HG03280 (cell line): ENCODE data around the gene PTPRK.

Experiments used
- ATAC-seq: cut with Tn5 transposase; IDR thresholded peaks from one replicate; pipeline ENCODE4 v1.9.1; 2021; ENCODE audit warnings: mild to moderate bottlenecking, moderate library complexity; ENCODE audit not compliant: unreplicated experiment

PTPRK gene

DNA sequence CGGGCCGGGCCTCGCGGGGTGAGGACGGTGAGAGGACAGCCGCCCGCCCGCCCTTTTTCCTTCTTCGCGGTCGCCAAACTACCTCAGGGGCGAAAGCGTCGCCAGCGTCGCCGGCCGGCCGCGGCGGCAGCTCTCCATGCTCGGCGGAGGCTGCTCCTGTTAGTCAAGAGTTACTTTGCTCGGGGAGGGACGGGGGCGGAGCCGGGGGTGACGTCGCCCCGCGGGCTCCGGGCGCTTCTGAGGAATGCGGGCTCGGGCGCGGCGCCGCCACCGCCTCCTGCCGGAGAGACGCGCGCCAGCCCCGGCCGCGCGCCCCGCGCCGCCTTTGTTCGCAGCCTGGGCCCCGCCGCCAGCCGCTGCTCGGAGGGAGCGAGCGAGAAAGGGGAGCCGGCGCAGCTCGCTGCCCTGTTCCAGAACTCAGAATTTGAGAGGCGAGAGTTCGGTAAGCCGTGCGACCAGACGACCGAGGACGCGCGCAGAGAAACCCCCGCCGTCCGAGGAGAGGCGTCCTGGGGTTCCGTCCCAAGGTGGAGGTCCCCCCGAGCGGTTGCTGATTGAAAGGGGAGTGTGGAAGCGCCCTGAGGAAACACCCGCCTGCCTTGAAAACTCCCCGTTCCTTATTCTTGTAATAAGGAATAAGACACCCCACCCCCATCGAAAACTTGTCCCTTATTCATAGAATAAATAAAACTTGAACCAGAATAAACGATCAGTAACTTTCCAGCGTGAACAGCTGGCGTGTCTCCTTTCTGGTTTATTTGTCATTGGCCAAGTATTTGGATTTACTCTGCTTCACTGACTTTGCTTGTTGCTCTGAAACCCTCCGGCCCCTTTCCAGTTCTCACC is at the start of gene PTPRK:
TSS of gene PTPRK (minus strand) at position 164 of the 846 bp plus-strand sequence. CDS start 241 bp downstream, outside the sequence.
- ATAC-seq: peak; percentile 96

DNA sequence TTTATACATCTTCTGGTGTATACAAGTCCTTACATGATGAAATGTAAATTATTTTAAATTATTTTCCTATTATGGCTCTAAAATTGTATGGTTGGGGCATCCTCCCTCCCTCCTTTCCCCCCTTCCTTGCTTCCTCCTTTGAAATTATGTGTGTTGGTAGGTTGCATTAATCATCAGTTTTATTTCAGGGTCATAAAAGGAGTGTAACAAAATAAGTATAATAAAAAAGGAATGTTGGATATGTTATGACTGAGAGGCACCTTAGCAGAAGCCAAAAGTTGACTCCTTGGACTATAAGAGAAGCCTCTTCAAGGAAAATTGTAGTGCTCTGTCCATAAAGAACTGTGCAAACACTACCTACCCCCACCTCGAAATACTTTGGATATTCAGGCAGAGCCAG is 46.6 kb upstream of the PTPRK start:
- no peak for ATAC-seq

DNA sequence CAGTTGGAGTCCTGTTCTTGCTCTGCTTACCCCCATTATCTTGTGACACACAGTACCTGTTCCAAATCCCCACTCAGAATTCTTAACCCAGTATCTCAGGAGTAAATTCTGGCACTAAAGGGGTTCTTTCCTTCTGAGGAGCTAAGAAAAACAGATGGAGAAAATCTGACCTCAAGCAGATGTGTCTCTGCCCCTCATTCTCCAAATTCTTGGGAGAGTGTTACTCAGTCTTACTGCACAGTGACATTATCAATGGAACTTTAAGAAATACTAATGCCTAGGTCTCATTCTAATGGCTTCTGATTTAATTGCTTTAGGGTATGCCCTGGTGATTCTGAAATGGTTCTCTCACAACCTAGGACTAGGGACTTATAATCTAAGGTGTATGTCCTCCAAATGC is 40.6 kb upstream of the PTPRK start:
- no peak for ATAC-seq

DNA sequence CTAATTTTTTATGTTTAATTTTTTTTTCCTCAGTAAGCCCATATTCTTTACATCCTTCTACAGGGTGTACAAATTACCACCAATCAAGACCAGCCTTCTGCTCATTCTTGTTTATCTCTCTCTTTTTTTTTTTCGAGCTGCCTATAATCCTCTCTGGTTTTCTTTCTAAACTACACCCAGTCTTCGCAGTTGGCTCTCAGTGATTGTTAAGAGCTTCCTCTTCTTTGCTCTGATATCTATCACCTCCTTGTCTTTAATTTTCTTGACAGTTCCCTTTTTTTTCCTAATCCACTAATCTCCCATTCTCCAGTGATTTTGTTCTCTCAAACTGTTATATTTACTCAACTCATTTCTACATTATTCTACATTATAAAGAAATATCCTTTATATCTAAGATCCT is 38.5 kb upstream of the PTPRK start:
- ATAC-seq: no peak

DNA sequence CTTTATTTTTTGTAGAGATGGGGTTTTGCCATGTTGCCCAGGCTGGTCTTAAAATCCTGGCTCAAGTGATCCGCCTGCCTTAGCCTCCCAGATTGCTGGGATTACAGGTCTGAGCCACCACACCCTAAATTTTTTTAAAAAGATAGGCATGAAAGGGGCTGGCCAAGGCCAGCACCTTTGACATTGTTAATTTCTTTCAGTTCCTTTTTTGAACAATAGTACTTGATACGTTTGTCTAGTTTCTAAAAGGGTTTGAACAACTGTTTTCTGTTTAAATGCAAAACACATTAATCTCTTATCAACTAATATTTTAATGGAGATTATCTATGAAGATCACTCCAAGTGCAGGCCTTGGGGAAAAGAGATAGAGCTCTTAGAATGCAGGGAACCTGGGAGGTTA is 37.6 kb upstream of the PTPRK start:
- peak; percentile 44 for ATAC-seq

DNA sequence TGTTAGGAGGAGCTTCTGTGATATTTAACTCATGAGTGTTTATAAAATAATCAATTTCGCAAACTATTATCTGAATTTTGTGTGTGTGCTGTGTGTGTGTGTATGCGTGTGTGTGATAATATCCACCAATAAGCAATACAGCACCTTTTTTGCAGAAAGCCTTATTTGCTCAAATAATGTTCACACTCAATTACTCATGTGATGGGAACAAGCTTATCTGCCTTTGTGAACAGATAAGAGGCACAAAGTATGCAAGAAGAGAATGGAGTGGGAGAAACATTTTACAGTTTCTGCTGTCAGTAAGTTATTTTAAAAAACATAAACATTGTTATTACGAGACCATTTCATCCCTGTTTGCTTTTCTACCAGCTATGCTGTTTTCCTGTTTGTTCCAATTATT is 36.7 kb upstream of the PTPRK start:
- ATAC-seq: no peak

DNA sequence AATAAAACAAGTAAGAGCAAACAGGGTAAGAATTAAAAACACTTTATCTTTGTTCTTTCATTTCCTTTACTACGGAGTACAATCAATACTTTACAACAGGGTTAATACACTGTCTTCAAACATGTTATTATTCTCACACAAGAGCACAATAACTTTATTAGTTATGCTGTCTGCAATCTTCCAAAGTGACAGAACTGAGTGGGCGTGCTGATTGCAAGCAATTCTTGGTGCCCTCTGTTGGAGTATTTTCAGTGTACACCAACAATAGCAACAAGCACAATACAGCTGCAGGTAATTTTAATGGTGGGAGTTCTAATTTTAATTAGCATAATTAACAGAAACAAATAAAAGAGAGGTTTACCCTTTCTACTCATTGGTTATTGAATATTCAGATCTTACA is 33.9 kb upstream of the PTPRK start:
- ATAC-seq: no peak

DNA sequence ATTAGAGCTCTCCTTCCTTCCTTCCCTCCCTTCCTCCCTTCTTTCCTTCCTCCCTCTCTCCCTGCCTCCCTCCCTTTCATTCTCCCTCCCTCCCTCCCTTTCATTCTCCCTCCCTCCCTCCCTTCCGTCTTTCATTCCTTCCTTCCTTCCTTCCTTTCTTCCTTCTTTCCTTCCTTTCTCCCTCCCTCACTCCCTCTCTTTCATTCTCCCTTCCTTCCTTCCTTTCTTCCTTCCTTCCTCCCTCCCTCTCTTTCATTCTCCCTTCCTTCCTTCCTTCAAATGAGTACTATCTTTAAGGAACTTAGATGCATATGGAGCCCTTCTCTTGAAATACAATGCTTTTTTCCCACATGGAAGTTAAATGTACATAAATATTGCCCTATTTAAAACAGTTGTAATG is 20.9 kb upstream of the PTPRK start:
- no peak for ATAC-seq

DNA sequence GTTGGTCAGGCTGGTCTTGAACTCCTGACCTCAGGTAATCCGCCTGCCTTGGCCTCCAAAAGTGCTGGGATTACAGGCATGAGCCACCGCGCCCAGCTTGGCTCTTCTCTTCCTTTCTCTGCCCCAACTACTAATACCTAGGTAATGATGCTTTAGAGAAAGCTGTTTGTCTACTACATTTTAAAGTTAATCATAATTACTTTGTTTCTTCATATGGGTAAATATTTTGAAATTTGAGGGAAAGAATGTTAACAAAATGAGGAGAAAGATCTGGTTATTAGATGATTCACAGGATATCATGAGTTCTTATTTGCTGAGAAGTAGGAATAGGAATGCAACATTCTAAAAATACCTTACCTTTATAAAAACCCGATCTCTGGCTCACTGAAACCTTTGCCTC is 18.4 kb upstream of the PTPRK start:
- ATAC-seq: no peak

DNA sequence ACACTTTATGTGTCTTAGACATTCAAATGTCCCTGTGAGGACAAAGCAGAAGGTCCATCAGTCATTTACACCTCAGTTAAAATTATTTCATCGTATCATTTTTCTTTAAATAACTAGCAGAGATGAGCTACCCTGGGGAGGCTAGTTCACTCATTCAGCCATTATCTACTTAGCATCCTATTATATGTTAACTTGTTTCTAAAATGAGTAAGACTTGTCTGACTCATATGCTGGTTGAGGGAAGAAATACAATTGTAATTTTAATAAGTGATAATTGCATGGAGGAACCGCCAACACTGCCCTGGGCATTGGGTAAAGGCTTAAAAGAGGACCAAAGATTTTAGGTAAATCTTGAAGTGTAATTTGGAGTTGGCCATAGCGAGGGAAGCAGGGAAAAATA is 12.4 kb upstream of the PTPRK start:
- no peak for ATAC-seq

DNA sequence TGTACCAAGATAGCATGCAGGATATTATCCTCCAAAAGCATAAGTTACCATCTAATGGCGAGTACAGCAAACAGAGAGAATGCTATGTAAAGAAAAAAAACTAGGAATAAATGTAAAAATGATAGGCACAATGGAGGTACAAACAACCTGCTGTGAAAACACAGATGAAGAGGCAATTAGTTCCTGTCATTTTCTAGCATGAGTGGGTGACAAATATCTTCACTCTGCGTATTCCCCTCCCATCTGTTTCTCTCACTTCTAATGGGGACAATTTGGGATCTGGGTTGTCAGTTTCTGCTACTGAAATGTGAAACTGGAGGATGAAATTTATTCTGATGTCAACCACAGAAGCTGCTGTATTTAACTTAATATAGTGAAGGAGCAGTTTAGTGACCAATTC is 11.7 kb upstream of the PTPRK start:
- ATAC-seq: no peak

DNA sequence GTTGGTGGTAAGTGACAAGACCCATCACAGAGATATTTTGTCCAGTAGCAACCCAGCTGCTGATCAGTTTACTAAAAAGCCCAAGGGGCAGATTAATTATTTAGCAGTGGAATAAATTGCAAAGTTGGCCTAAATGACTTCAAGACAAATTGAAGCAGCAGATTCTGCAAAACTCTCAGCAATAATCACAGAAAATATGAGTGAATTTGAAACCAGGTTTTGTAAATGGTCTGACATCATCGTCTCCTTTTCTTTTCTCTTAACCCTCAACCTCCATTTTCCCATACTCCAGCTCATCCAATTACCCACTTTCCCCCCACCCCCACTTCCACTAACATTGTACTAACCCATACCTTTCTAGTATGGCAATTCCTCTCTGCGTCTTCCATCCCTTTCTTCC is 11.3 kb upstream of the PTPRK start:
- ATAC-seq: no peak

DNA sequence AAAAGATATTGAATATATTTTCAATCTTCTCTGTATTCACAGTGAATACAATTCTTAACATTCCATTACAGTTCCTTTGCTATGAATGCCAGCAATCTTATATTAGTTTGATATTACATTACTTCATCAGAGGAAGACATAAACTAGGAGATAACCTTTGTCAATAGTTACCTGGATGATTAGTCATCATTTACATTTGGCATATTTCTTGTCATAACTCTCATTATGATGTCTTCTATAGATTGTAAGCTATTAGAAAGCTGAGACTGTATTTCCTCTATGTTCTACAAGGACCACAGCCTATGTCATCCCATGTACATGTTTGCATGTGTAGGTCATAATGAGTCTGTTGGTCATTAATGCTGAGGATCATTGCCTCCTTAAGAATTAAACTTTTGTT is 7.8 kb upstream of the PTPRK start:
- ATAC-seq: no peak

DNA sequence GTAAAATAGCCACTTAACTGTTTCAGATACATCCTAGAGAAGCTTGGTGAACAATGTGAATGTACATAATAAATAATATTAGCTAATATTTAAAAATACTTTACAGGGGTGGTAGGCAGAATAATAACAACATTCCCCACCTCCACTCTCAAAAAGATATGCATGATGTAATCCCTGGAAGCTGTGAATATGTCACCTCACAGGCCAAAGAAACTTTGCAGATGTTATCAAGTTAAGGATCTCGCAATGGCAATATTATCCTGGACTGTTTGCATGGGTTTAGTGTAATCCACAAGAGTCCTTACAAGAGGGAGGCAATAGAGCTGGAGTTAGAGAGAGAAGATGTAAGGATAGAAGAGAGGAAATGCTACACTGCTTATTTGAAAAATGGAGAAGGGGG is 7.0 kb upstream of the PTPRK start:
- ATAC-seq: no peak

DNA sequence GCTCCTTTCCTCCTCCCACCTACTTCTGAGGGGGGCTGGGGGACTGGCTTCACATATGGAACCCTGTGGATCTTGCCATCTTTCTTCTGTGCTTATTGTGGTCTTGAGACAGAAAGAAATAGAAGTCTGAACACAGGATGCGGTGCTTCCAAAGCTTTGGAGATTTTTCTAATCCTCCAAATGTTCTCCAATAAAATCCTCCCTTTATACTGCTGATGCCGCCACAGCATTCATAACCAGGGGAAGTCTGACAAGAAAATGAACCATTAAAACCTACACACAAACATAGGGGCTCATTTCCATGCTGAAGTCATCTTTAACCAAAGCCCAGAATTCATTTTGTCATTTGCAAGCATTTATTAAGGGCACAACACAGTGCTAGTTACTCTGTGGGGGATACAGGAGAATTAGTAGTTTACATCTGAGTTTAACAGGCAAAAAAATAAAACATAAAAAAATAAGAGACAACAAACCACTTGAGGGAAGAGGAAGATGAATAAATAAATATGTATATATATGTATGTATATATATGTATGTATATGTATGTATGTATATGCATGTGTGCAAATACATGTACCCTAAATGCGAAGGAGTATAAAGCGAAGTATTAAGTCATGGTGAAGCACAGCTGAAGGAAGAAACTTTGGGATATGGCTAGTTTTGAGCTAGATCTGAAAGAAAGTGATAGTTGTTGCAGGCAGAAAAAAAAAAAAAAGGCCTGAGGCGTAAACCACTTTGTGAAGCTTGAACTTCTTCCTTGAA is 5.9 kb upstream of the PTPRK start:
- ATAC-seq: no peak

DNA sequence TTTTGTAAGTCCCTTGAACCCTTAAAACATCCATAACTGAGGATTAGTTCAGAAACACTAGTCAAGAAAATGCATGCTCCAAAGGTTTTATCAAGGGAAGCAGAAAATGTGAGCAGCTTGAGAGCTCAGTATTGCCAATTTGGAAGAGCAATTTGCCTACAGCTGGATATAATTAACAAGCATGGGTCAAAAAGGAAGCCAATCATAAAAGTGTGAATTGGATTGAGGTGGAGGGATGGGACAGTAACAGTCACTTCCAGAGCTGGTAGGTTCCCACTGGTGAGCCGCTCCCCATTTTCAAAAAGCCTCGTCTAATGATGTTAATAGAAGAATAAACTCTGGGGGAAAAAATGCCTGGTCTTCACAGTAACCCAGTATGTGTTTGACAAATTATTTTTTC is 5.0 kb upstream of the PTPRK start:
- no peak for ATAC-seq

DNA sequence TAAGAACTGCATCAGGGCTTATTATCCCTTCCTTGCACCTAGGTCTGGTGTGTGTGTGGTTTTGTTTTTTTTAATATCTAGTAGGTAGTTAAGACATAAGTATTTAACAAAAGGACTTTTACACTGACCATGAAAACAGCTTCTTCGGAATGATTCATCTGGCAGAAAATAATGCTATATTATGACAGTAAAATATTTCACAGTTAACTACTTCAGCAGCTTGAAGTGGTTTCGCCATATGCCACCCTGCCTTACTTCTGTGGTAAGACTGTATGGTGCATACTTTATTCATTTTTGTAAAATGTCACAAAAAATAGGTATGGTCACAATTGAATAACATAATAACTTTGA is 858 bp upstream of the PTPRK start:
- no peak for ATAC-seq

DNA sequence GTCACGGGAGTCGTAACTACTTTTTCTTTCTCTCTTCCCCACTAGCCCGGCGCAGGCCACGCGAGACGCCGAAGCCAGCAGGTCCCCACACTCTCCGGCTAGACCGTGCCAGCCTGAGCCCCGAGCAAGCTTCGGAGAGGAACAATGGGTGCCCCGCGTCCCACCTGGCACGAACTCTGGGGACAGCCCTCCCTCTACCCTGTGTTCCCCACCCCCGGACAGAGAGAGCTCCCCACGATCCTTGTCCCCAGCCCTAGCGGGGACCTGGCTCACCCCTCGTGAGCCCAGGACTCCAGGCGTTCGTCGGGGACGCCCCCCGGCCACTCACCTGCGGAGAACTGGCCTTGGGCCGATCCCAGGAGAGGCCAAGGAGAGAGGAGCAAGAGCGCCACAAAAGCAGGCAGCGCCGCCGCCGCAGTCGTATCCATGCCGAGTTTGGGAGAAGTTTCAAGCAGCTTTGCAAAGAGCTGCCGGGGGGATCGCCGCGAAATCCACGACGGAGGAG is 416 bp downstream of the PTPRK start:
- peak; percentile 16 for ATAC-seq

DNA sequence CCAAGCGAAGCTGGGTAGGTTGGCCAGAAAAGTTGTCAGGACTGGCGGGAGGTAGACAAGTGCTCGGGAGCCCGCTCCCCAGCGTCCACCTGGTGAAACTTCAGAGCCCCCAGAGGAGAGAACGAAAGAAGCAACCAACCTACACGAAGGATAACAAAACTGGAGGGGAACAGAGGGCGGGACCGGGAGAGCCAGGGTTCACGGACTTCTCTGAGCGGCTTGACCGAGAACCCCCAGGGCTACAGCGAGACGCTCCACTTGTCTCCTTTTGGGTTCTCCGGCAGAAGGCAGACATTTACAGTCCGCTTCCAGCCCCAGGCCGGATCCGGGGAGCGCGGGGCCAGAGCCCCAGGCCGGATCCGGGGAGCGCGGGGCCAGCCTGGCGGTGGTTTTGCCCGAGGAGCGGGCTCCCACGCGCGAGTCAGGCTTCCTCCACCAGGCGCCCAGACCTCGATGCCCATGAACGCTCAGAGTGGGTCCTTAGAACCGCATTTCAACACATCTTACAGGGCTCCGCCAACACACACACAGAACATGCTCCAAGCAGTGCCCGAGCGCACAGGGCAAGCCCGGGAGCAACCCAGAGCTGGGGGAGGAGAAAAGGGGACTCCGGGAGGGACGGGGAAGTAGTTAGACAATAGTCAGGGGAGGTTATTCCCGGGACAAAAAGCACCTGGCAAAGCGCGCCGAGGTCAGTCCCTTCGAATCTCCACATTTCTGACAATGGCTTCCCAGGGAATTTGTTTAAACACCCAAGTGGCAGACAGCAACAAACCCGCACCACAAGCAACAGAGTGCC is 1.1 kb downstream of the PTPRK start:
- ATAC-seq: no peak

DNA sequence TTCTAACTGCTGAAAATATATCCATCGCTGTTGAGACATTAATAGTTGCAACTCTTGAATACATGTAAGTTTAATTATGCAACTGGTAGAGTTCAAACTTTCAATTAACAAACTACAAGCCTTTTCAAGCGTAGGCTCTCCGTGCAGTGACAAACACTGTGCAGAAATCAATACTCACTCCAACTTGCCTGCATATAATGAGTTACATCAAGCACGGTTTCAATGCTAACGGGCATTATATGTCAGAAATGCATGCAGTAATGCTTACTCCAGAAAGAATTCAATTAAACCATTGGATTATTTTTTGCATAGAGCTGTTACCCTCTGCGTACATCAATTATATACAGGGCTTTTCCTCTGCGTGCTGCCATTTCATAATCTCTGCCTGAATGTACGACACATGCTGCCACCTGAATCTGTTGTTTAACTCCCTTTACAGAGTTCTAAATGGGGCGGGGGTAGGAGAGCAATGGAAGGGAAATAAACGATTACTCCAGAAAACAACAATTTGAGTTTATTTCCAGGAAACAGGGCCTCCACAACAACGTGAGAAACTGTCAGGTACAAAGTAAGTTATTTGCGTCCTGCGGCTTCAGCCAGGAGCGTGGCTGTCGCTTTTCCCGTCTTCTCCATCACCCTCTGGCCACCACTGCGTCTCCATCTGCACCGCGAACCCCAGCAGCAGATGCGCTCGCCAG is 1.8 kb downstream of the PTPRK start:
- no peak for ATAC-seq

DNA sequence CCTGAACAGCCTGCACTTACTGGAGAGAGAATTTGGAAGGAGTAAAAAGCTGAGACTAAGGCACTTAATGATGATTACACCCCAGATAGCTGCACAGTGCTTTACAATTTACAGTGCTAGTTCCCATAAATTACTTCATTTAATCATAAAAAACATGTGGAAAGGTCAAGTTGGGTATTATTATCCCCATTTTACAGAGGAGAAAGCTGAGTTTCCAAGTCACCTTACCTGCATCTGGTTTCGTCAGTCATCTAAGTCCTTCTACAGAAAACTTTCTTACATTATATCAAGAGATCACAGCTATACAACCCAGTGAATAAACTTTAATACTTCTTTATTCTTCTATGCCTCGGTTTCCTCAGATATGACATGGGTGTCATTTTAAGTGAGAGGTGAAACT is 3.3 kb downstream of the PTPRK start:
- ATAC-seq: no peak
